NCI-H526 (cell line): Measurements from ENCODE around the gene DHRS7.
A peak's percentile ranks its signal among the peaks of the same experiment; 100 is the strongest.

Source experiments
- DNase-seq, 2 experiments: peaks; one replicate each; lab custom pipeline; 2025; lab: John Stamatoyannopoulos, UW

Gene DHRS7, protein sequence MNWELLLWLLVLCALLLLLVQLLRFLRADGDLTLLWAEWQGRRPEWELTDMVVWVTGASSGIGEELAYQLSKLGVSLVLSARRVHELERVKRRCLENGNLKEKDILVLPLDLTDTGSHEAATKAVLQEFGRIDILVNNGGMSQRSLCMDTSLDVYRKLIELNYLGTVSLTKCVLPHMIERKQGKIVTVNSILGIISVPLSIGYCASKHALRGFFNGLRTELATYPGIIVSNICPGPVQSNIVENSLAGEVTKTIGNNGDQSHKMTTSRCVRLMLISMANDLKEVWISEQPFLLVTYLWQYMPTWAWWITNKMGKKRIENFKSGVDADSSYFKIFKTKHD

DNA sequence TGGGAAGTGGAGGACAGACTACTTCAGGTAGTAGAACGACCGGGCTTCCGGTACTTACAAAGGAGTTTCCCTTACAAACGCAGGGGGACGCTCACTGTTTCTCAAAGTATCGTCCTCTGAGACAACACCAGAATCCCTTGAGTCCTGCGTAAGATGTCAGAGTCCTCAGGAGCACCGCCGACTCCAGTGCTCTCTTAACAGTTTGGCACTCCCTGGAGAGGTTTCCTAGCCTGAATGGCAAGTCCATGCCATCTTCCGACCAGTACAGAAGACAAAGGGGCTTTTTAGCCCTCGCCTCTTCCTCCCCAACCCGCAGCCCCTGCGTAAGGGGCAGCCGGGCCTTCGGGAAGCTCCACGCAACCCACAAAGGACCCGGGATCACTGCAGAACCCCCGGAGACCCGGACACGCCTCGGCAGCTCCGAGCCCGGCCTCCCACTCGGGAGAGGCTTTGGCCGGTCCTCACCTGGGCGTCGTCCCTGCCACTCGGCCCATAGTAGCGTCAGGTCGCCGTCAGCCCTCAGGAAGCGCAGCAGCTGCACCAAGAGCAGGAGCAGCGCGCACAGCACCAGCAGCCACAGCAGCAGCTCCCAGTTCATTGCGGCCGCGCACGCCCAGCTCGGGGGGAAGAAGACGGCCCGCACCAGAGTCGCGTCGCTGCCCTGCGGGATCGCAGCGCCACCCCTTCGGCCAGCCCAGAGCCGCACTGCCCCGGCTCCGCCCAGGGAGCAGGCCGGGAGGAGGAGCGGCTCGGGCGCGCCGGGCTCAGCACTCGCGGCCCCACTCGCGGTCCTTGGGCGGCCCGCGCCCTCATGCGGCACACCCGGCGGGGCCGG is at the start of gene DHRS7:
DHRS7 (minus strand) TSS at position 687 of the 835 bp plus-strand sequence; CDS start at position 598, 89 bp downstream.
- peak; percentile 77 to 95 for DNase-seq

DNA sequence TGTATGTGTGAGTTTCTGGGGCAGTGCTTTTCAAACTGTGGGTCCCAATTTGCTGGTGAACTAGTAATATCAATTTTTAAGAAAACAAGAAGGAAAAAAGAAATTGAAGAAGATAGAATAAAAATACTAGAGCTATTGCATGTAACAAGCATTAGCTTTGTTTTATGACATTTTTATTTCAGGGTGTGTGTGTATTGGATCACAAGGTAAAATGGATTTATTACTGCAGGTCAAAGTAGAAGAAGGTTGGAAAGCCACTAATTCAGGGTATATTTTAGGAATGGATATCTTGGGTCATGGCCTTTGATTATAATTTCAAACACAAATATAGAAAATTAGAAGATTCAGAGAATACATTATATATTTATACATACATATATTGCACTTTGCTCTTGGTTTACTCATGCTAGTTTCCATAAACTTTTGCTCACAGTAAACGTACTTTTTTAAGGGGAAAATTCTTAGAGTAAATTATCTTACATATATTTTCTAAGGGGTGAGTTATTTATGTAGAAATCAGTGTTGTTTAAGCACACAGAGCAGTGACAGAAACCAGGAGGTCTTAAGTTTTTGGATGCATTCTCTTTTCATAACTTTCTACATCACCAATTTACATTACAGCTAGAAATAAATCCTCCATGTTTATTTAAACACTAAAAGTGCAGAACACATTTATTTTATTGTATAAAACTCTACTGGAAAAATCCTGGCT is 49.4 kb upstream of the DHRS7 start:
- DNase-seq: no peak

DNA sequence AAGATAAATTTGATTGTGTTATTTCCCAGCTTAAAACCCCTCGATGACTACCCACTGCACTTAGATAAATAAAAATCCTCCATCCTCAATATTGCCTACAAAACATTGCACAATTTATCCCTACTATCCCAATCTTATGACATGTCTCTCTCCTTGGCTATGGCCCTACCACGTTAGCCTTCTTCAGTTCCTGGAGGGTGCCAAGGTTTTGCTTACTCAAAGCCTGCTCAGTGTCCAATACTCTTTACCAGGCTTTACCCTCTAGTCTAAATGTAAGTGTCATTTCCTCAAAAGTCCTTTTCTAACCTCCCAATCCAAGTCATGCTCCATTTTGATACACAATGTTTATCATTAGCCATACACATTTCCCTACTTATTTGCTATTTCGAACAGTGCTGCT is 48.8 kb upstream of the DHRS7 start:
- no peak for DNase-seq

DNA sequence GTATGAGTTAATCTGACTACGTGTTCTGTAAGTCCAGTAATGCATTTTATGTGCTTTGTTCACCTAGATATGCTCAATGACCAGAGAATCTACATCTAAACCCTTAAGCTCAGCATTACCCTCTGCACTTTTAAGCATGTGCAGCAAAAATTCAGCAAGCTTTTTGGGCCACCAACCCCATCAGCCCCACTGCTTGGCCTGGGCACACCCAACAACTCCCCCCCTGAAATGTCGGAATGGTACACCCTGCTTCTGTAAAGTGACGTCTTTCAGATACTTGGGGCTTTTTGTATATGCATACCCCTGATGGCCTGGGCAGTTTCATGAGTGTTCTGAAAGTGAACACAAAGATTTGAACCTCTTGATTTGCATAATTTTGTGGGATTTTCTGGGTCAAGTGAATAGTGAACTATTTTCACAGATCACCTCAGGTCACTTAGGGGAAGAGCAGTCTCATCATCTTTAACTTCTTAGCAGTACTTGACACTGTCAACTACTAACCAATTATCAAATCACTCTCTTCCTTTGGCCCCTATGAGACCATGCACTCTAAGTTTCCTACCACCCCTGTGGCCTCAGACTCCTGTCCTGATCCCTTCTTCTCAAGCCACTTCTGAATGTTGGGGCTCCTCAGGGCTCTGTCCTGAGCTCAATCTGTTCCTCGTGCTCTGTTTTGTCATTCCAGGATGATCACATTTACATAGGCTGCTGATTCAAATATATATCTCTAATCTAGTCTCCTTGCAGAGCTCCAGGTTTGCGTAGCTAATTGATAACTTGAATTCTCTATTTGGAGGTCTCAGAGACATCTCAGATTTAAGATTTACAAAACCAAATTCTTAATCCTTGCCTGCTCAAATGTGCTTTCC is 47.5 kb upstream of the DHRS7 start:
- no peak for DNase-seq

DNA sequence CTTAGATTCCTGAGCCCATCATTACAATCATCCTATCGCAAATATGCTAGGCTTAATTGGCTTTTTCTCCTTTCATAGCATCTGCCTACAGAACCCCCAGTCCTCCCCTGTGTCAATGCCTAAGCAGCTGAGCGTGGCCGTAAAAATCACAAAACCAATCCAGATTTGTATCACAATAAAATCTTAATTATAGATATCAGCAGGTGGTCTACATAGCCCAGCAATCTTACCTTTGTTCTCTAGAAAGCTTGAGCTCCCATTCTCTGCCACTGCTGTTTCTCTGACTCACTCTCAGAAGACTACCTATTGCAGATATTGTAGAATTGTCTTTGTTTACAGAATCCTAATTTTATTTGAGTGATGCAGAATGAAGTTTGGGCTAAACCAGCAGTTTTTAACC is 46.0 kb upstream of the DHRS7 start:
- DNase-seq: no peak

DNA sequence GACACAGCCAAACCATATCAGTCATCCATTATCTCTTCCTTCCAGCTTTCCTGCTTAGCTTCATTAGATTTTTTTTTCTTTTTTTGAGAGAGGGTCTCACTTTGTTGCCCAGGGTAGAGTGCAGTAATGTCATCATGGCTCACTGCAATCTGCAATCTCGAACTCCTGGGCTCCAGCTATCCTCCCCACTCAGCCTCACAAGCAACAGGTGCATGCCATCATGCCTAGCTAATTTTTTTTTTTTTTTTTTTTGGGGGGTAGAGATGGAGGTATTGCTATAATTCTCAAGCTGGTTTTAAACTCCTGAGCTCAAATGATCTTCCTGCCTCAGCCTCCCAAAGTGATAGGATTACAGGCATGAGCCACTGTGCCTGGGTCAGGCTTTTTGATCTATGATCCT is 45.5 kb upstream of the DHRS7 start:
- no peak for DNase-seq

DNA sequence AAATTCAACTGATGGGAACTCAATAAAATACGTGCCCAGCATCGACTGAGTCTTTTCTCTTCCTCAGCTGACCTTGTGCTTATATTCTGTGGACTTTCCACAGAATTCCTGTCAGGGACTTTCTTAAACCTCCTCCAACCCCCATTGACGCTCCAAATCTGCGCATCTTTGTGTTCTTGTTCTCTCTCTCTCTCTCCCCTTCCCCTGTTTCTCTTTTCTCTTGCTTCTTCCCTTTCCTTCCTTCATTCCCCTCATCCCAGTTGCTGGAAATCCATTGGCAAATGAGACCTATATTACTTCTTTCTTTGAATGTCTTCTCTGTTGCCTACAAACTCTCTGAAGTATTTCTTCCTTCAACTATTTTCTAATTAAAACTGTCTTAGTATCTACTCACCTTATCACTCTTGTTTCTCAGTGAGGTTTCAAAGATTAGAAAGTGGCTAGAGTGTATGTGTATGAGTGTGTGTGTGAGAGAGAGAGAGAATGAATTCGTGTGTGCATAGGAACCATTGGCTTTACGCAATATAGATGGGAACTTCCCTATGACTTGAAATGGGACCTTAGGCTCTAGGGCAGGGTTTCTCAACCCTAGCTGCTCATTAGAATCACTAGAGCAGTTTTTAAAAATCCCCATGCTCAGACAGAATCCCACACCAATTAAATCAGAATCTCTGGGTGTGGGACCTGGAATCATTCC is 41.8 kb upstream of the DHRS7 start:
- DNase-seq: no peak

DNA sequence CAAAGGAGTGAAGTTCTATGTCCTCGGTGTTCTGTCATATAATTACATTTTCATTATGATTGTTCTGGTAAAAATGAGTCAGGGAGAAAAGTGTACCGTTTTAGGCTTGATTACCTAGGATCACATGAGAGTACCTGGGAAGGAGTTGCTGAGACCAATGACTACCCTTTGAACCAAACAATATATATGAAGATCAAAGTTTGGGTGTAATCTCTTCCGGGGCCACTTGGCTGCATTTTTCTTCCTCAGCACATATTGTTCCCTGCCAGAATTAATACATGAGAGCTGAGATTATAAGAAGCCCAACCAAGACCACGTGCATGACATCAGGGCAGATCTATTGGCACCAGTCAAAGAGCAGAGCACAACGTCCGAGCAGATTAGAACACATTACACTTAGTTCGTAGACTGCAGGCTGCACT is 41.1 kb upstream of the DHRS7 start:
- DNase-seq: no peak

DNA sequence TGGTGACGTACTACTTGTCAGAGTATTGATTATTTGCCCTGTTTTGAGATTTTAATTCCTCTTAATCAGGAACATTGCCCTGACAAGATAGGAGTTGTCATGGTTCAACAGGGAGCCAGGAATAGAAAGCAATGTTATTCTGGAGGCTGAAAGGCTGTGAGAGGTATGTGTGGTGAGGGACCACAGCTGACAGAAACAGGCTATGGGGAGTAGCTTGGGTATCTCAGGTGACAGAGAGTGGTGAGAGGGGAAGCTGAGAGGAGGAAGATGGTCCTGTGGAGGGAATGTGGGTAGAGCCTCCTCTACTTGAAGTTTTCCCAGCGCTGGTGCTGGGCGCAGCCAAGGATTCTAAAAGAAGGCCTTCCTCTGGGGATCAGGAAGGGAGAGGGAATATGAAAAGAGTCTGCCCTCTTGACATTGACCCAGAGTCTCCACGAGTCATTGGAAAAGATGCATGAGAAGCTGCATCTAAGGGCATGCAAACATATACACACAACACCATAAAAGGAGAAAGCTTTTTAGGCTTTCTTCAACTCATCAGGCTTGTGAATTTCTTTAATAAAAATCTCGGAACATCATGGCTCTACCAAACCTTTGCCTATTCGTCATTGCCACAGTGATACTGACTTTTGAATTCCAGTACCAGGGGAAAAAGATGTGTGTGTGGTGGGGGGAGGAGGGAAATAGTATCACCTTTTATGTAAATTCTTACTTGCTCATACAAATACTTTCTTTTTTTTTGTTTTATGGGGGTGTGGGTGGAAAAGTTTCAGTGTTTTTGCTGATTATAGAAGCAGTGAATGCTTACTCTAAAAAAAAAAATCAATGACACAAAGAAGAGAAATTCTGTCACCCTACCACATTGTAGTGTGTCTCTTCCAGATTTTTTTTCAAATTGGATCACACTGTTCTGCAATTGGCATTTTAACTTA is 39.9 kb upstream of the DHRS7 start:
- peak in 1 of 2 experiments; percentile 44 for DNase-seq

DNA sequence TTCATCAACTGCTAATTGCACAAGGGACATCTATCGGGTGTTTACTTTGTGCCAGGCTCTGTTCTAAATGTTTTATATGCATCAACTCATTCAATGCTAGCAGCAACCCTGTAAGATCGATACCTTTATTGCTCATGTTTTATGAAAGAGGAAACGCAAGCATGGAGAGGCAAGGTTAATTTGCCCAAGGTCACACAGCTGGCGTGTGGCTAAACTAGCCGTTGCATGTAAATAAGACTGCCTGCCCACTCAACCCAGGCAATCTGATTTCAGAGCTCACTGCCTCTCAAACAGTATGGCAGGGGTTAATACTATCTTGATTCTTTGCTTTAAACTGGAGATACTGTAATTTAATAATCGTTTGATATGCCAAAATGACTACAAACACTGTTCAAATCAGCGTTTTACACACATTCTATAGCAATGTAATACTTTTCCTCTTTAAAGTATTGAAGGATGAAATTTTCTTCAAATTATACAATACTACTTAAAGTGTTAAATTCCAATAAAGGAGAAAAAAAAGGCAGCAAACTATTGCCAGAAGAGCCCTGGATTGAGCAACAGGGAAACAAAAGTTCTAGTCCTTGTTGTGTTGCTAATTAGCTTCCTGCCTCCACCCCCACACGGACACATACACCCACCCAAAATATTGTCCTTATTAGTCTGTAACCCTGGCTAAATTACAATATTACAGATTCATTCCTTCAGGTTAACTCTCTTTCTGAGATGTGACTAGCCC is 39.1 kb upstream of the DHRS7 start:
- DNase-seq: peak; percentile 5 to 58

DNA sequence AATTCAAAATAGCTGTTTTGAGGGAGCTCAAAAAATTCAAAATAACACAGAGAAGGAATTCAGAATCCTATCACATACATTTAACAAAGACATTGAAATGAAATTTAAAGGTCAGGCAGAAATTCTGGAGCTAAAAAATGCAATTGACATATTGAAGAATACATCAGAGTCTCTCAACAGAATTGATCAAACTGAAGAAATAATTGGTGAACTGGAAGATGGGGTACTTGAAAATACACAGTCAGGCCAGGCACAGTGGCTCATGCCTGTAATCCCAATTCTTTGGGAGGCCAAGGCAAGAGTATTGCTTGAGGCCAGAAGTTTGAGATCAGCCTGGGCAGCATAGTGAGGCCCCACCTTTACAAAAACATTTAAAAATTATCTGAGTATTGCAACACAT is 34.1 kb upstream of the DHRS7 start:
- no peak for DNase-seq

DNA sequence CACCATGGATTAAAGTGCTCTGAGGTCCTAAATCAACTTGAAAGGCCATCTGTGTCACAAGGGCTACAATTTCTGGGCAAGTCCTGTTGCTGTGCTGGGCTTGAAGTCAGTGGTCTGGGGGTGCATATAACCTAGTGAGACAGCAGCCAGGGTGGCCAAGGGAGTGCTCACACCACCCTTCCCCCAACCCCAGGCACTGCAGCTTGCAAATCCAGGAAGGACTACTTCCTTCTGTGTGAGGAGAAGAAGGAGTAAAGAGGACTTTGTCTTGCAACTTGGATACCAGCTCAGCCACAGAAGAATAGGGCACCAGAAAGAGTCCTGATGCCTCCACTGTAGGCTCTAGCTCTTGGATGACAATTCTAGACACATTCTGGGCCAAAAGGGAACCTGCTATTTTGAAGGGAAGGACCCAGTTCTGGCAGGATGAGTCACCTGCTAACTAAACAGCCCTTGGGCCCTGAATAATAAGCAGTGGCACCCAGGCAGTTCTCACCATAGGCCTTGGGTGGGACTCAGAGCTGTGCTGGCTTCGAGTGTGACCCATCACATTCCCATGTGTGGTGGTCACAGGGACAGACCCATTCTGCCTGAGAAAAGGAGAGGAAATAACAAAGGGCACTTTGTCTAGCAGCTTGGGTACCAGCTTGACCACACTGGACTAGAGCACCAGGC is 32.6 kb upstream of the DHRS7 start:
- DNase-seq: no peak

DNA sequence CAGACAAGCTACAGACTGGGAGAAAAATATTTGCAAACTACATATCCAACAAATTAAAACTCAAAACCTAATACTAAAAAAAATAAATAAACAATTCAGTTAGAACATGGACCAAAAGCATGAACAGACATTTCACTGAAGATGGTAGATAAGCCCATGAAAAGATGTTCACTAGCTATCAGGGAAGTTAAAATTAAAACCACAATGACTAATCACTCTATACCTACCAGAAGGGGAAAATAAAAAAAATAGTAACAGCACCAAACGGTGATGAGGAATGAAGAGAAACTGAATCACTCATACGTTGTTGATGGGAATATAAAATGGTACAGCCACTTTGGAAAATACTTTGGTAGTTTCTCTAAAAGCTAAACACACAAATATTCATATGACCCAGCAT is 31.1 kb upstream of the DHRS7 start:
- no peak for DNase-seq

DNA sequence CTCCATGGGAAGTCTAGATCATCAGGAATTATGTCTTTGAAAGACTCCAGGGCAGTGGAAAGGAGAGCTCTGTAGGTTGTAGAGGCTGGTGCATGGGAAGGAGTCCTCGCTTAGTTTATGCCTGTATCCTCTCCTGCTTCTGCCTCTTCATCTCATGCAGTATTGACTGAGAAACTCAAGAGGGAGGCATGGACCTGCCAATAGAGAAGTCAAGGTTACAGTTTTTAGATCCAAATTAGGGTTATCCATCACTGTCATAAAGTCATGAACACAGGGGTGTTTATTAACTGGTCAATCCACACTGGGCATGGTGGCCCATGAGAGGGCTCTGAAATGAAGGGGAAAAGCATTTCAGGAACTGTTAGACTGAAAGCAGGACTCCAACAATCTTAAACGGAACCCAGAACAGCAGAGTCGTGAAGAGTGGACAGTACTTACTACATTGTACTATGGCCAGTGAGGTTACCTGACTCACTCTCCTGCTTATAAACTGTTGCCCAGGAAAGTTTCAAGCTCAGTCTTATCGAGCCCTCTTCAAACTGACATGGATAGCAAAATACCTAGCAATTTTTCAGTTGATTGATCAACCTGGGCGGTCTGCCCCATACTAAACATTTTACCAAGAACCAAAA is 30.1 kb upstream of the DHRS7 start:
- DNase-seq: peak; percentile 3 to 40

DNA sequence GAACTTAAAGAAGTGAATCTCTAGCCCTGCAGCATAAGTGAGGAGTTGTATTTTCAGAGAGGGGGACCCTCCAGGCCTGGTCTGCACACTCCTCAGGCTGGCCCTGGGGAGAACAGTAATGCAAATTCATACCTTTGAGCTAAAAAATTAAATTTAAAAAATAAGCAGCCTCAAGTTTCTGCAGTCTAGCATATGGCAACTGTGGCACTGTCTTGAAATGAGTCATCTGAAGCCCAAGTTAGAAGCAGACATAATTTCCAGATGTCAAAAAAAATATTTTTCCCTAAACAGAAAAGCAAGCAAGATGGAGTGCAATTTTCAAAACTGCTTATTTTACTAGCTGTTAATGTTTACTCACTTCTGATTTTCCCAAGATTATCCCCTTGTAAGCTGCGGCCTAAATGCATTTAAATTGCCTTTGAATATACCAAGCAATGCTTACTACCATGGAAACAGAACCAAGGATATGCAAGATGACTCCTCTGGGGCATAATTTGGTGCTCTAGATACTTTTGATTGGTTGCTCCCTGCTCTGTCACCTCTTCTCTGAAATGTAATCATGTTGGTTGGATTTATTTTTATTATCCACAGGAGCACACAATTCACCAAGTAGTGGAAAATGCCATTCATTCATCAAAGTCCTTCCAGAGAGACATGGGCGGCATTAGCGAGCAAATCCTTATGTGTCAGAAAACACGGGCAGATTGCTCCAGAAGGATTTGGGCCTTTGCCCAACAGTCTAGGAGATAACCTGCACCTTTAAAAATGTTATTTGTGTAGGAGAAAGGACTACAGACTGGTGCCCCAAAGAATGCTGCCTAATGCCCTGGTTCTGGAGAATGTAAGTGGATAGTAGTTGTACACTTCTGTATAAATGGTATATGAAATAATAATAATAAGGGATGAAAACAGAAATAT is 25.0 kb upstream of the DHRS7 start:
- DNase-seq: no peak

DNA sequence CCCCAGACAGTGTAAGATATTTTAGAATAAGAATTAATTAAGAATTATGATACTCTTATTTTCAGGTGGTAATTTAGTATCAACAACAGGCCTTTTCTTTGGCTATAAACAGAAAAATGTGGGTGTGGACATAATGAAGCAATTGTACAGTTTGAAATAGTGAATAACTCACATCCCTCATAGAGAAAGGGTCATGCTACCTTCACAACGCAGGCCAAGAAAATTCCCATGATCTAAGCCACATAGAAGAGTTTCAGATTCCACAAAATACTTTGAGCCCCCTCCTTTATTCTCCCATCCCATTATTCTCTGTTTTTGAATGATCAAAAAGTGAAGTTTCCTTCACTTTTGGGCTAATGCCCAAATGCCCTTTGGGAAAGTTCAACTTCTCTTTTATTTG is 23.5 kb upstream of the DHRS7 start:
- DNase-seq: no peak

DNA sequence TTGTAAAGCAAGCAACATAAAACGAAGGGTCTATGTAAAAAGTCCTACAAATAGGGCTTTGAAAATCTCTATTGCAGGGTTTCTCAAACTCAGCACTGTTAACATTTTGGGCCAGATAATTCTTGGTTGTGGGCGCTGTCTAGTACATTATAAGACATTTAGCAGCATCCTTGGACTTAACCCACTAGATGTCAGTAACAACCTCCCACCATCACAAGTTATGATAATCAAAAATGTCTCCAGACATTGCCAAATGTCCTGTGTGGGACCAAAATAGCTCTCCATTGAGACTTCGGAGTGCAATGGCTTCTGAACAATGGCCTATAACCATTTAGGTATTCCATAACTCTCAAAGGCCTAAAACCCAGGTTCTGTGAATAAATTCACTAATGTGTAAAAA is 22.9 kb upstream of the DHRS7 start:
- peak; percentile 5 to 39 for DNase-seq
